ENCODE data around the gene CAMSAP1.

- TF ChIP-seq CTCF (IDR thresholded peaks at IDR 0.05) (no peak), POLR2A (IDR thresholded peaks at IDR 0.05) (no peak)
Measured at GRCh38 chr9:135768516-135769218, 138.7 kb downstream of the CAMSAP1 start.
